Measurements from ENCODE around the gene SATL1. TPM values are rescaled to one million over a fixed set of nuclear protein-coding genes. Genes with fewer than 3 reads are reported as not detected.

SATL1 gene
- total RNA-seq, 1 experiment from 2014 or later = not detected

- no peaks in the 10 kb centered on the region for H3K27me3 ChIP-seq (ENCODE audit: insufficient read depth, low read length)
- intact Hi-C loops (cut with micrococcal nuclease) = no loop called here
- H3K9me3 ChIP-seq (ENCODE audit: control insufficient read depth in 1 of 2, insufficient read depth in 1 of 2, low read depth in 1 of 2, low read length in 2 of 2) = no peaks in the 10 kb centered on the region
- no peaks in the 10 kb centered on the region for H4K20me1 ChIP-seq (ENCODE audit: insufficient read depth)
- no peak overlapping the region for H3K4me3 ChIP-seq (replicated peaks in 1 of 2; ENCODE audit: low read depth in 1 of 2, low read length in 2 of 2)
- no peak overlapping the region for H3K27ac ChIP-seq (ENCODE audit: low read depth, low read length)
- DNase-seq (ENCODE audit: low read depth, low spot score) (no peak), ATAC-seq (no peak)
- no peaks in the 10 kb centered on the region for H3K36me3 ChIP-seq (ENCODE audit: control insufficient read depth in 1 of 2, insufficient read depth in 2 of 2, low read length in 2 of 2)
- no peaks in the 10 kb centered on the region for H3K9me2 ChIP-seq (ENCODE audit: insufficient read depth)
- no TSS peak for BruUV-seq (replicated peaks)
- RAD21 ChIA-PET (ENCODE audit: low non-redundant PET in 1 of 2, low total read pairs in 2 of 2, uncharacterized antibody in 2 of 2, unreplicated experiment in 2 of 2) = no interaction called here
- H3K4me2 ChIP-seq (ENCODE audit: low read length) = no peak overlapping the region
- TF ChIP-seq CBX3 (IDR thresholded peaks at IDR 0.05; ENCODE audit: low read depth) (no peak), ELF1 (IDR thresholded peaks at IDR 0.05; ENCODE audit: borderline replicate concordance, low read depth) (no peak), REST (IDR thresholded peaks at IDR 0.05; ENCODE audit: low read depth) (no peak), SP1 (IDR thresholded peaks at IDR 0.05; ENCODE audit: low read depth) (no peak), TCF7L2 (IDR thresholded peaks at IDR 0.05; ENCODE audit: borderline replicate concordance, extremely low read depth, insufficient read depth, insufficient read length) (no peak), EZH2phosphoT487 (IDR thresholded peaks at IDR 0.05; ENCODE audit: borderline replicate concordance) (no peak), POLR2AphosphoS5 (IDR thresholded peaks at IDR 0.05; ENCODE audit: low read depth, low read length) (no peak), YY1 (IDR thresholded peaks at IDR 0.05; ENCODE audit: extremely low read depth, insufficient replicate concordance, low read depth, low read length) (no peak), SIN3A (IDR thresholded peaks at IDR 0.05; ENCODE audit: low read depth) (no peak), ZNF274 (IDR thresholded peaks at IDR 0.05; ENCODE audit: low read depth, low read length) (no peak), ZFX (IDR thresholded peaks at IDR 0.05) (no peak)
- H3K4me1 ChIP-seq (ENCODE audit: control insufficient read depth in 1 of 2, insufficient read depth in 2 of 2, low read length in 2 of 2) = no peaks in the 10 kb centered on the region
- H3K9ac ChIP-seq (ENCODE audit: low read length) = no peak overlapping the region
- H3K79me2 ChIP-seq (ENCODE audit: insufficient read depth, low read length) = no peaks in the 10 kb centered on the region
- CTCF ChIA-PET = no interaction called here
- POLR2A ChIA-PET = no interaction called here
- no peak overlapping the region for H2AFZ ChIP-seq (ENCODE audit: low read depth, low read length, poor library complexity, severe bottlenecking)
These were observed 29.6 kb downstream of the SATL1 start for GRCh38 chrX:85213792-85214530.

All from HCT116 (cell line).